Keratinocyte (primary cell): ENCODE measurements around the gene GRAMD2A. TPM values are rescaled to one million over a fixed set of nuclear protein-coding genes. Genes with fewer than 3 reads are reported as not detected.

Source experiments
- DNase-seq: peaks from one replicate; pipeline ENCODE4 v3.0.0-alpha.2; 2011; ENCODE audit warnings: low read depth, missing footprints, low spot score
- FAIRE-seq: peaks from 2 replicates; lab custom pipeline; 2011; peaks lifted over from hg19 to GRCh38; lab: Jason Lieb, UNC
- H2AFZ ChIP-seq: 2 replicates; pipeline ENCODE4 v1.6.0; 2012; ENCODE audit warnings: low read length, control low read depth, inconsistent platforms; ENCODE audit not compliant: control insufficient read depth
- H3K27ac ChIP-seq: 2 replicates; pipeline ENCODE4 v1.5.1; 2011; ENCODE audit warnings: low read length; ENCODE audit not compliant: control insufficient read depth, insufficient read depth
- H3K27me3 ChIP-seq: 3 replicates; pipeline ENCODE4 v1.6.0; 2011; ENCODE audit warnings: low read length; ENCODE audit not compliant: control insufficient read depth, insufficient read depth; ENCODE audit errors: extremely low read depth
- H3K36me3 ChIP-seq, 2 experiments: 2 replicates in 1 of 2; 3 replicates in 1 of 2; pipeline ENCODE4 v1.5.1; 2011; ENCODE audit warnings: low read length in 2 of 2, mild to moderate bottlenecking in 1 of 2; ENCODE audit not compliant: control insufficient read depth in 2 of 2, insufficient read depth in 2 of 2; ENCODE audit errors: extremely low read depth in 1 of 2
- H3K4me1 ChIP-seq: 3 replicates; pipeline ENCODE4 v1.5.1; 2011; ENCODE audit warnings: low read length; ENCODE audit not compliant: control insufficient read depth, insufficient read depth; ENCODE audit errors: extremely low read depth
- H3K4me2 ChIP-seq: 3 replicates; pipeline ENCODE4 v1.6.0; 2011; ENCODE audit warnings: low read depth, low read length; ENCODE audit not compliant: control insufficient read depth, insufficient read depth; ENCODE audit errors: extremely low read depth
- H3K4me3 ChIP-seq, 3 experiments: fragments of 200-600 bp in 1 of 3; sonication (generic) in 1 of 3; 2 replicates in 2 of 3; 3 replicates in 1 of 3; pipeline ENCODE4 v1.5.1; 2011 to 2016; ENCODE audit warnings: low read length in 3 of 3, mild to moderate bottlenecking in 3 of 3, control low read depth in 2 of 3, inconsistent platforms in 1 of 3, low read depth in 1 of 3, mixed read lengths in 1 of 3, mixed run types in 1 of 3, moderate library complexity in 1 of 3; ENCODE audit not compliant: control insufficient read depth in 2 of 3, insufficient read depth in 2 of 3; ENCODE audit errors: extremely low read depth in 1 of 3
- H3K79me2 ChIP-seq: 2 replicates; pipeline ENCODE4 v1.6.0; 2012; ENCODE audit warnings: low read length; ENCODE audit not compliant: control insufficient read depth, insufficient read depth
- H3K9ac ChIP-seq: 3 replicates; pipeline ENCODE4 v1.6.0; 2011; ENCODE audit warnings: low read length; ENCODE audit not compliant: control insufficient read depth, insufficient read depth; ENCODE audit errors: extremely low read depth
- H3K9me1 ChIP-seq: 3 replicates; pipeline ENCODE4 v1.6.0; 2011; ENCODE audit warnings: low read length; ENCODE audit not compliant: control insufficient read depth, insufficient read depth; ENCODE audit errors: extremely low read depth
- H3K9me3 ChIP-seq: 2 replicates; pipeline ENCODE4 v1.5.1; 2012; ENCODE audit warnings: low read depth, low read length; ENCODE audit not compliant: control insufficient read depth
- H4K20me1 ChIP-seq: 3 replicates; pipeline ENCODE4 v1.6.0; 2011; ENCODE audit warnings: low read length; ENCODE audit not compliant: control insufficient read depth, insufficient read depth; ENCODE audit errors: extremely low read depth
- EZH2 ChIP-seq: IDR thresholded peaks from one replicate; pipeline ENCODE4 v1.6.1; 2012; ENCODE audit warnings: inconsistent platforms, mild to moderate bottlenecking, low read length, moderate library complexity
- dilution Hi-C: fragments of 300-500 bp; cut with MboI; formaldehyde crosslinking; loops from one replicate; pipeline ENCODE4 v1.7.0; 2020; ENCODE audit warnings: low sequenced_read_pairs; ENCODE audit not compliant: extremely low pct_ligation_motif_present
- polyA plus RNA-seq, 5 experiments: library from polyadenylated mRNA; depleted of rRNA in 3 of 5; stranded (reverse) in 3 of 5; stranded (forward) in 1 of 5; unstranded in 1 of 5; fragments of >200 nt; gene quantifications; 1 replicate in 1 of 5; 2 replicates in 3 of 5; 3 replicates in 1 of 5; pipeline versions ENCODE4 v1.2.1 to v1.2.3, GENCODE V29; 2011 to 2012; ENCODE audit warnings: missing spikeins in 2 of 5, low read depth in 1 of 5, low replicate concordance in 1 of 5
- TF ChIP-seq, protein P1 (sequence below), 3 experiments: IDR thresholded peaks in 1 of 3; conservative IDR thresholded peaks in 1 of 3; optimal IDR thresholded peaks in 1 of 3; 2 replicates in 2 of 3; 3 replicates in 1 of 3; pipeline versions ENCODE3 to v1.5.1; 2011; ENCODE audit warnings: low read length in 3 of 3, mild to moderate bottlenecking in 3 of 3, moderate library complexity in 2 of 3, control low read depth in 1 of 3, inconsistent platforms in 1 of 3; ENCODE audit not compliant: insufficient read depth in 2 of 3; ENCODE audit errors: extremely low read depth in 1 of 3

Gene GRAMD2A
- polyA plus RNA-seq, 1 donor (not counting 4 experiments of a cell fraction or from before 2014, with no cell fraction given), result 5.7 TPM

DNA sequence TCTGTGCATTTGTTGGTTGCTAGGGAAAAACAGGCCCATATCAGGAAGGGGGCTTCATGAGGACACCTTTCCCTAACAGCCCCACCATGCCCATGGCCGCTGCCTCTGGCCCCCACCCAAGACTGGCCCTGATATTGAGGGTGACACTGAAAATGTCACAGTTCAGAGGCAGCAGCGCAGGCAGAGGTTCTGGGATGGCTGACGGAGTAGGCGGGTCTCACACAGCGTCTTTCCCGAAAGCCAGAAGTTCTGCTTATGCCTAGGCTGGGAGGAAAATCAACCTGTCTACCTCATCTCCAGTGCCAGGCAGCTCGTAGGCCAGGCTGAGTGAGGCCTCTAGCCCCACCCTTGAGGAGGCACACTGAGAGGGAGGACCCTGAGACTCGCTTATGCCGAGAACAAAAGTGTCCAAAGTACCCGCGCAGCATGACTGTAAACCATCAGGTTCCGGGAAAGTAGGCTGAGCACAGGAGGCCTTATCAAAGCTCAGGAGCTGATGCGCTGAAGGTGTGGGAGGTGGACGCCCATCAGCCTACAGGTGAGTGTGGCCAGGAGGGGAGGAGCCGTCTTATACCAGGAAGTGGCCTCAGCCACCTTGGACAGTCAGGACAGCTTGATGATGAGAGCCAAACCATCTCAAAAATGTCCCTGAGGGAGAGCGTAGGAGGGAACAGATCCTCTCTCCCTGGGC, 27.5 kb downstream of the GRAMD2A start:
- Histone ChIP-seq H3K79me2 (no peaks in the 10 kb centered on the region), H3K4me3 (no peak overlapping the region), H2AFZ (no peak overlapping the region), H3K36me3 (peaks cover 0 to 2% of the 10 kb centered on the region in 2 experiments), H3K9ac (no peak overlapping the region), H3K4me2 (no peak overlapping the region), H3K9me3 (no peaks in the 10 kb centered on the region), H4K20me1 (peaks cover 3% of the 10 kb centered on the region), H3K4me1 (peaks cover 13% of the 10 kb centered on the region), H3K27me3 (no peaks in the 10 kb centered on the region), H3K9me1 (no peaks in the 10 kb centered on the region), H3K27ac (no peak overlapping the region)
- dilution Hi-C loops, result no loop called here
- DNase-seq (no peak), FAIRE-seq (no peak)
- no peak for TF ChIP-seq EZH2
- TF ChIP-seq, protein P1, sequence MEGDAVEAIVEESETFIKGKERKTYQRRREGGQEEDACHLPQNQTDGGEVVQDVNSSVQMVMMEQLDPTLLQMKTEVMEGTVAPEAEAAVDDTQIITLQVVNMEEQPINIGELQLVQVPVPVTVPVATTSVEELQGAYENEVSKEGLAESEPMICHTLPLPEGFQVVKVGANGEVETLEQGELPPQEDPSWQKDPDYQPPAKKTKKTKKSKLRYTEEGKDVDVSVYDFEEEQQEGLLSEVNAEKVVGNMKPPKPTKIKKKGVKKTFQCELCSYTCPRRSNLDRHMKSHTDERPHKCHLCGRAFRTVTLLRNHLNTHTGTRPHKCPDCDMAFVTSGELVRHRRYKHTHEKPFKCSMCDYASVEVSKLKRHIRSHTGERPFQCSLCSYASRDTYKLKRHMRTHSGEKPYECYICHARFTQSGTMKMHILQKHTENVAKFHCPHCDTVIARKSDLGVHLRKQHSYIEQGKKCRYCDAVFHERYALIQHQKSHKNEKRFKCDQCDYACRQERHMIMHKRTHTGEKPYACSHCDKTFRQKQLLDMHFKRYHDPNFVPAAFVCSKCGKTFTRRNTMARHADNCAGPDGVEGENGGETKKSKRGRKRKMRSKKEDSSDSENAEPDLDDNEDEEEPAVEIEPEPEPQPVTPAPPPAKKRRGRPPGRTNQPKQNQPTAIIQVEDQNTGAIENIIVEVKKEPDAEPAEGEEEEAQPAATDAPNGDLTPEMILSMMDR (optimal IDR thresholded peaks at IDR 0.05 in 1 of 3, IDR thresholded peaks at IDR 0.05 in 1 of 3, conservative IDR thresholded peaks at IDR 0.05 in 1 of 3; ENCODE audit: extremely low read depth in 1 of 3, insufficient read depth in 2 of 3, low read length in 3 of 3), result no peak

DNA sequence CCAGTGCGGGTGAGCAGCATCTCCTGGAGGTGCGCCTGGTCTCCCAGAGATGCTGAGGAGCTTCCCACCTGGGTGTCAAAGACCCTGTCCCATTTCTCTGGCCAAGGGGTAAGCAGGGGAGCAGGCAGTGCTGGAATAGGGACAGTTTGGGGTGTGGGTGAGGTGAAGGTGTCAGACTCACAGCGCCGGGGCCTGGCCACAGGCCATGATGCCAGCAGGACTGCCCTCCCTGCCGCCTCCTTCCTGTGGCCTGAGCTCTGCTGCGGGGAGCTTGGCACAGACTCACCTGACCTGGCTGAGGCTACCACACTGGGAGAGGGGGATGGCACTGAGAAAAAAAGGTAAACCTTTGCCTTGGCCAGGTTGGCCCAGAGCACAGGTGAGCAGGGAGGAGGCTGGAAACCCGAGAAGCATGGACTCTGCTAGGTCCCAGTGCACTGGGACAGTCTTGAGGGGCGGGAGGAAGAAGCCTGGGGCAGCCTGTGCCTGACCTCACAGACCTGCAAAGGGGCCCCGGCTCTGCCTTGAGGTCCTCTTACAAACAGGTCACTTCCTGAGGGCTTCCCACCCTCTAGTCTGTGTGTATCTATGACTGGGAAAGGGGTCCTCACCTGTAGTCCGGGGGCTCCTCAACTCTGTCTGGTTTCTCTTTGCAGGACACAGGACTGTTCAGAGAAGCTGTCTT, 28.2 kb downstream of the GRAMD2A start:
- H3K4me1 ChIP-seq, result peaks cover 6% of the 10 kb centered on the region
- FAIRE-seq (no peak), DNase-seq (no peak)
- no peak overlapping the region for H3K4me3 ChIP-seq
- TF ChIP-seq, protein P1 (optimal IDR thresholded peaks at IDR 0.05 in 1 of 3, IDR thresholded peaks at IDR 0.05 in 1 of 3, conservative IDR thresholded peaks at IDR 0.05 in 1 of 3; ENCODE audit: extremely low read depth in 1 of 3, insufficient read depth in 2 of 3, low read length in 3 of 3), result no peak
- TF ChIP-seq EZH2, result no peak
- H3K27me3 ChIP-seq, result no peaks in the 10 kb centered on the region
- no peaks in the 10 kb centered on the region for H3K9me3 ChIP-seq
- no peak overlapping the region for H3K9ac ChIP-seq
- no peaks in the 10 kb centered on the region for H3K9me1 ChIP-seq
- no peaks in the 10 kb centered on the region for H3K79me2 ChIP-seq
- dilution Hi-C loops, result no loop called here
- H3K36me3 ChIP-seq, result peaks cover 0 to 3% of the 10 kb centered on the region in 2 experiments
- H3K27ac ChIP-seq, result no peak overlapping the region
- H2AFZ ChIP-seq, result no peak overlapping the region
- peaks cover 3% of the 10 kb centered on the region for H4K20me1 ChIP-seq
- no peak overlapping the region for H3K4me2 ChIP-seq
